ENCODE data around the gene EDA2R. TPM values are rescaled to one million over a fixed set of nuclear protein-coding genes. Genes with fewer than 3 reads are reported as not detected.

Gene EDA2R
- total RNA-seq, 1 donor from 2014 or later: 13.2 TPM

DNA sequence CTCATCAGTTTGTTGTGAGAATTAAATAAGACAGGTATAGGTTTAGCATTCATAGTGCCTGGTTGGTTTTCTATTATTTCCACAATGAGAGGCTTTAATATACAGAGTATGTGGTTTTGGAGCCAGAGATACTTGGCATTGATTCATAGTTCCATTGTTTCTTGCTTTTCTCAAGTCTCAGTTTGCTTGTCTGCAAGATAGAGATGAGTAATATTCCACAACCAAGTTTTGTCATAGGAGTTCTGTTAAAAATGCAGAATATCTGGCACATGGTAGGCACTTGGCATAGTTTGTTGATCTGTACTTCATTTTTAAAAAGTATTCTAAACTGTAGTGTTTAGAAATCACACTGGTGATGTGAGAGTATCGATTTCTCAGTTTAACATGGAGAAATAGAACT lies 37.5 kb upstream of the EDA2R start:
- Mint-ChIP-seq H3K4me3 (no peak overlapping the region), H3K27ac (no peak overlapping the region), H3K4me1 (ENCODE audit: unreplicated experiment) (no peaks in the 10 kb centered on the region), H3K36me3 (no peaks in the 10 kb centered on the region), H3K27me3 (no peaks in the 10 kb centered on the region), H3K9me3 (no peaks in the 10 kb centered on the region)
- no peak for DNase-seq (ENCODE audit: extremely low spot score, unreplicated experiment)
- TF ChIP-seq, protein P1, sequence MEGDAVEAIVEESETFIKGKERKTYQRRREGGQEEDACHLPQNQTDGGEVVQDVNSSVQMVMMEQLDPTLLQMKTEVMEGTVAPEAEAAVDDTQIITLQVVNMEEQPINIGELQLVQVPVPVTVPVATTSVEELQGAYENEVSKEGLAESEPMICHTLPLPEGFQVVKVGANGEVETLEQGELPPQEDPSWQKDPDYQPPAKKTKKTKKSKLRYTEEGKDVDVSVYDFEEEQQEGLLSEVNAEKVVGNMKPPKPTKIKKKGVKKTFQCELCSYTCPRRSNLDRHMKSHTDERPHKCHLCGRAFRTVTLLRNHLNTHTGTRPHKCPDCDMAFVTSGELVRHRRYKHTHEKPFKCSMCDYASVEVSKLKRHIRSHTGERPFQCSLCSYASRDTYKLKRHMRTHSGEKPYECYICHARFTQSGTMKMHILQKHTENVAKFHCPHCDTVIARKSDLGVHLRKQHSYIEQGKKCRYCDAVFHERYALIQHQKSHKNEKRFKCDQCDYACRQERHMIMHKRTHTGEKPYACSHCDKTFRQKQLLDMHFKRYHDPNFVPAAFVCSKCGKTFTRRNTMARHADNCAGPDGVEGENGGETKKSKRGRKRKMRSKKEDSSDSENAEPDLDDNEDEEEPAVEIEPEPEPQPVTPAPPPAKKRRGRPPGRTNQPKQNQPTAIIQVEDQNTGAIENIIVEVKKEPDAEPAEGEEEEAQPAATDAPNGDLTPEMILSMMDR (conservative IDR thresholded peaks at IDR 0.05): no peak

DNA sequence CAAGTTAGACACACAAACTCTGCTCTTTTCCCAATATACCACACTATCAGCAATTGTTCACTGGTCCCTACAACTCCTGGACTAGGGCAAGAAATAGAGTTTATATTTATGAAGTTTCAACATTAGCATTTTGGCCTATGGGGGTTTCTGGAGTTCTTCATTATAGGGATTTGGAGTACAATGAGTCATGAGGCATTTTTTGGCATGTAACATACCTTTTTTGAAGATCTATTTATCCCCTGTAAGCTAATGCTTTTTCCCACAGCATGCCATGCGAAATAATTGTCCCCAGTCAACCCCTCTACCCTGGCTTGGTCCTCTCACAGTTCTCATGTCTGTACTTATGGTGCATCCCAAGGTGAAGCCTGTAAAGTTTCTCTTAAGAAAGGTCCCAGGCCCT lies 36.7 kb upstream of the EDA2R start:
- Mint-ChIP-seq H3K9me3 (no peaks in the 10 kb centered on the region), H3K36me3 (no peaks in the 10 kb centered on the region), H3K27me3 (no peaks in the 10 kb centered on the region), H3K4me3 (no peak overlapping the region), H3K27ac (no peak overlapping the region), H3K4me1 (ENCODE audit: unreplicated experiment) (no peaks in the 10 kb centered on the region)
- no peak for DNase-seq (ENCODE audit: extremely low spot score, unreplicated experiment)
- TF ChIP-seq, protein P1 (conservative IDR thresholded peaks at IDR 0.05): no peak

DNA sequence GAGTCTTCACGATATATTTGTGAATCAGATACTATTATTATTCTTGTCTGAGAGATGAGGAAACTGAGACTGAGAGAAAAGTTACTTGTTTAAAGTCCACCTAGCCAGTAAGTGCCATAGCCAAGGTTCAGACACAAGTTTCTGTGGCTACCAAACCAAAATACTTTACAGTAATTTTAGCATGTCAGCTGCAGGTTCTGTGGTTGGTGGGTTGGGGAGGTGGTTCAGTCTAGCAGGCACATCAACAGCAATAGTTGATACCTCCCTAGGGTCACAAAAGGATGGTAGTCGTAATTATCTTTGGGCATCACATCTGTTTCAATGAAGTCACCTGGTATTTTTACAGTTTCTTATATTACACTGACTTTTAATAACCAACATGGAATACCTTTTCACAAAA lies 35.6 kb upstream of the EDA2R start:
- Mint-ChIP-seq H3K9me3 (no peaks in the 10 kb centered on the region), H3K27ac (no peak overlapping the region), H3K36me3 (no peaks in the 10 kb centered on the region), H3K4me3 (no peak overlapping the region), H3K4me1 (ENCODE audit: unreplicated experiment) (no peaks in the 10 kb centered on the region), H3K27me3 (no peaks in the 10 kb centered on the region)
- no peak for DNase-seq (ENCODE audit: extremely low spot score, unreplicated experiment)
- TF ChIP-seq, protein P1 (conservative IDR thresholded peaks at IDR 0.05): no peak

DNA sequence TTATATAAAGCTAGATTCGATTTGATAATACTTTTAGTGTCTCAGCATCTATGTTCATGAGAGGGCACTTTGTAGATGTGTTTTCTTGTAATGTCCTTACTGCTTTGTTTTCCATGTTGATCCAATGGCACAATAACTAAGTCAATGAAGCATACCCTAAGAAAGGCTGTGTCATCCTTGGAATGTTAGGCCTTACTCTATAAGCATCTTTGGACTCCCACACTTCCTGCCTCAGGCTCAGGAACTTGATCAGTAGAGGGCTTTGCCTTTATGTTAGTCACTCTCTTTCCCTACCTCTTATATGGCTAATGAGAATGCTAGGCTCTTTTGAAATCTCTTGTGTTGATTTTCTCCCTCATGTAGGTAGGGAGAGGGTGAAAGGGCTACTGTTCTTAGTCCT lies 33.2 kb upstream of the EDA2R start:
- no peaks in the 10 kb centered on the region for H3K9me3 Mint-ChIP-seq
- H3K4me1 Mint-ChIP-seq (ENCODE audit: unreplicated experiment): no peaks in the 10 kb centered on the region
- no peak overlapping the region for H3K27ac Mint-ChIP-seq
- DNase-seq (ENCODE audit: extremely low spot score, unreplicated experiment): no peak
- H3K4me3 Mint-ChIP-seq: no peak overlapping the region
- no peaks in the 10 kb centered on the region for H3K27me3 Mint-ChIP-seq
- H3K36me3 Mint-ChIP-seq: no peaks in the 10 kb centered on the region
- TF ChIP-seq, protein P1 (conservative IDR thresholded peaks at IDR 0.05): no peak

DNA sequence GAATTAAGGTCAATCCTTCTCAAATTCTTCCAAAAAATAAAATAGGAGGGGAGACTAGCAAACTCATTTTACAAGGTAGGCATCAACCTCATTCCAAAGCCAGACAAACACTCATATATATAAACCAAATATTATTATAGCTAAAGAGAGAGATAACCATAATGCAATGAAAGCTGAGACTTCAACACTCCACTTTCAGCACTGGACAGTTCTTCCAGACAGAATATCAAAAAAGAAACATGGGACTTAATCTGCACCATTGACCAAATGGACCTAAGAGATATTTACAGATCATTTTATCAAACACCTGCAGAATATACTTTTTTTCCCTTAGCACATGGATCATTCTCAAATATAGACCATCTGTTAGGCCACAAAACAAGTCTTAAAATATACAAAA lies 15.5 kb upstream of the EDA2R start:
- Mint-ChIP-seq H3K4me1 (ENCODE audit: unreplicated experiment) (no peaks in the 10 kb centered on the region), H3K27me3 (no peaks in the 10 kb centered on the region), H3K9me3 (peaks cover 5% of the 10 kb centered on the region), H3K4me3 (no peak overlapping the region), H3K27ac (no peak overlapping the region), H3K36me3 (no peaks in the 10 kb centered on the region)
- DNase-seq (ENCODE audit: extremely low spot score, unreplicated experiment): no peak
- TF ChIP-seq, protein P1 (conservative IDR thresholded peaks at IDR 0.05): no peak

DNA sequence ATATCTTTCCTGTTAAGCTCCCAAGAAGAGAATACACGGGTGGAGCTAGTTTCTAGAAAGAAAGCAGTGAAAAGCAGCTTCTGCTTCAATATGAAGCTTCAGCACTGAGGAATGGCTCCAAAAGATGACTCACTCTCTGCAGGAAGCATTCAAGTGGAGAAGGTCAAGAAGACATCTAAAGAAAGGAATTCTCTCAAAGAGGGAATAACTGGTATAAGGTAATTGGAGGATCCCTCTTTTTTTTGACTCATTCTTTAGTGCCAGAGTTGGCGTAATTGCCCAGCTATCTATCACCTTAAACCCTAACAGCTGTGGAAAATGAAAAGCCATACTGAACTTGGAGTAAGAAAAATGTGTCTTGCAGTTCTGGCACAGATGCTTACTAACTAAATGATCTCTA lies 3.5 kb downstream of the EDA2R start:
- no peaks in the 10 kb centered on the region for H3K27me3 Mint-ChIP-seq
- peaks cover 2% of the 10 kb centered on the region for H3K9me3 Mint-ChIP-seq
- no peak overlapping the region for H3K27ac Mint-ChIP-seq
- peaks cover 4% of the 10 kb centered on the region for H3K36me3 Mint-ChIP-seq
- peak overlapping the region; percentile 35 for H3K4me3 Mint-ChIP-seq
- H3K4me1 Mint-ChIP-seq (ENCODE audit: unreplicated experiment): peaks cover 16% of the 10 kb centered on the region
- TF ChIP-seq, protein P1 (conservative IDR thresholded peaks at IDR 0.05): no peak
- DNase-seq (ENCODE audit: extremely low spot score, unreplicated experiment): no peak
